ENCODE results near the gene PI4KB. TPM values are rescaled to one million over a fixed set of nuclear protein-coding genes. Genes with fewer than 3 reads are reported as not detected.

PI4KB gene
- total and polyA plus RNA-seq, 9 of the 15 experiments (the other 6 are each of a cell fraction or from before 2014, with no cell fraction given) = 3.1 to 65.4 (median 45.1) TPM

GRCh38 chr1:151254217-151255213 lies 72.7 kb downstream of the PI4KB start, which contains the start of gene PSMD4 (continued):
- TF ChIP-seq, protein P1, sequence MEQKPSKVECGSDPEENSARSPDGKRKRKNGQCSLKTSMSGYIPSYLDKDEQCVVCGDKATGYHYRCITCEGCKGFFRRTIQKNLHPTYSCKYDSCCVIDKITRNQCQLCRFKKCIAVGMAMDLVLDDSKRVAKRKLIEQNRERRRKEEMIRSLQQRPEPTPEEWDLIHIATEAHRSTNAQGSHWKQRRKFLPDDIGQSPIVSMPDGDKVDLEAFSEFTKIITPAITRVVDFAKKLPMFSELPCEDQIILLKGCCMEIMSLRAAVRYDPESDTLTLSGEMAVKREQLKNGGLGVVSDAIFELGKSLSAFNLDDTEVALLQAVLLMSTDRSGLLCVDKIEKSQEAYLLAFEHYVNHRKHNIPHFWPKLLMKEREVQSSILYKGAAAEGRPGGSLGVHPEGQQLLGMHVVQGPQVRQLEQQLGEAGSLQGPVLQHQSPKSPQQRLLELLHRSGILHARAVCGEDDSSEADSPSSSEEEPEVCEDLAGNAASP (IDR thresholded peaks at IDR 0.05) = no peak
- TF ChIP-seq CC2D1A (IDR thresholded peaks at IDR 0.05) (0 out of 2 replicates have a peak, but pooled peaks have one; percentile 48), SMAD2 (IDR thresholded peaks at IDR 0.05; ENCODE audit: low read depth, low read length) (no peak), SNAPC5 (CRISPR knock-in tag; IDR thresholded peaks at IDR 0.05) (no peak), DPF2 (IDR thresholded peaks at IDR 0.05) (no peak; the same call in 1 of the 2 replicates), MAX (CRISPR knock-in tag; IDR thresholded peaks at IDR 0.05) (peak; percentile 62; the same call in 1 of the 2 replicates), COPS2 (conservative IDR thresholded peaks at IDR 0.05) (no peak), RBM15 (IDR thresholded peaks at IDR 0.05; ENCODE audit: insufficient read depth, low read length) (no peak), EWSR1 (IDR thresholded peaks at IDR 0.05; ENCODE audit: borderline replicate concordance, low read depth, partially characterized antibody) (no peak), MAFF (IDR thresholded peaks at IDR 0.05; ENCODE audit: low read length) (no peak; the same call in 1 of the 2 replicates), NFIX (CRISPR knock-in tag; IDR thresholded peaks at IDR 0.05; ENCODE audit: low read depth) (no peak), CREM (IDR thresholded peaks at IDR 0.05; ENCODE audit: low read depth) (peak; percentile 87), ZNF134 (CRISPR knock-in tag; conservative IDR thresholded peaks at IDR 0.05) (no peak), GTF3C2 (IDR thresholded peaks at IDR 0.05; ENCODE audit: borderline replicate concordance, extremely low read depth, insufficient read length) (no peak), ZNF41 (CRISPR knock-in tag; conservative IDR thresholded peaks at IDR 0.05) (no peak), SNIP1 (IDR thresholded peaks at IDR 0.05; ENCODE audit: low read depth) (no peak)
- TF ChIP-seq, protein P2, sequence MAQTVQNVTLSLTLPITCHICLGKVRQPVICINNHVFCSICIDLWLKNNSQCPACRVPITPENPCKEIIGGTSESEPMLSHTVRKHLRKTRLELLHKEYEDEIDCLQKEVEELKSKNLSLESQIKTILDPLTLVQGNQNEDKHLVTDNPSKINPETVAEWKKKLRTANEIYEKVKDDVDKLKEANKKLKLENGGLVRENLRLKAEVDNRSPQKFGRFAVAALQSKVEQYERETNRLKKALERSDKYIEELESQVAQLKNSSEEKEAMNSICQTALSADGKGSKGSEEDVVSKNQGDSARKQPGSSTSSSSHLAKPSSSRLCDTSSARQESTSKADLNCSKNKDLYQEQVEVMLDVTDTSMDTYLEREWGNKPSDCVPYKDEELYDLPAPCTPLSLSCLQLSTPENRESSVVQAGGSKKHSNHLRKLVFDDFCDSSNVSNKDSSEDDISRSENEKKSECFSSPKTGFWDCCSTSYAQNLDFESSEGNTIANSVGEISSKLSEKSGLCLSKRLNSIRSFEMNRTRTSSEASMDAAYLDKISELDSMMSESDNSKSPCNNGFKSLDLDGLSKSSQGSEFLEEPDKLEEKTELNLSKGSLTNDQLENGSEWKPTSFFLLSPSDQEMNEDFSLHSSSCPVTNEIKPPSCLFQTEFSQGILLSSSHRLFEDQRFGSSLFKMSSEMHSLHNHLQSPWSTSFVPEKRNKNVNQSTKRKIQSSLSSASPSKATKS (CRISPR knock-in tag; IDR thresholded peaks at IDR 0.05) = no peak
